GM19467 (cell line): ENCODE results near the gene SELENON.

ENCODE experiments used
- ATAC-seq: cut with Tn5 transposase; IDR thresholded peaks from one replicate; pipeline ENCODE4 v1.9.1; 2021; ENCODE audit warnings: mild to moderate bottlenecking, moderate library complexity; ENCODE audit not compliant: unreplicated experiment

The SELENON gene

DNA sequence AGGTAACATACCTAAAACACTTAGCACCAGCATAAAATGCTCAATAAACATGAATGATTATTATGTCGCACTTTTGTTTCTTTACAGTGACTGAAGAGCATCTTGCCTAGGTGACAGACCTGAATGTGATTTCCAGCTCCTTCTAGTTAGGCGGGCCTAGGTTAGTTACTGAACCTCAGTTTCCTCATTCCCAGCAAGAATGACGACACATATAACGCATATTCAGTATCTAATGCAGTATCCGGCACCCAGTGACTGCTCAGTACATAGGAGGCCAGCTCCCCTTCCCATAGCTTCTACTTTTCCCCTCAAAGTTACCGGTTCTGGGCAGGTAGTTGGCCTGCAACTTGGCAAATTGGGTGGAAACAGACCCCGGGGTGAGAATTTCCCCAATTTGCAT, 58.5 kb downstream of the SELENON start:
- ATAC-seq = no peak

DNA sequence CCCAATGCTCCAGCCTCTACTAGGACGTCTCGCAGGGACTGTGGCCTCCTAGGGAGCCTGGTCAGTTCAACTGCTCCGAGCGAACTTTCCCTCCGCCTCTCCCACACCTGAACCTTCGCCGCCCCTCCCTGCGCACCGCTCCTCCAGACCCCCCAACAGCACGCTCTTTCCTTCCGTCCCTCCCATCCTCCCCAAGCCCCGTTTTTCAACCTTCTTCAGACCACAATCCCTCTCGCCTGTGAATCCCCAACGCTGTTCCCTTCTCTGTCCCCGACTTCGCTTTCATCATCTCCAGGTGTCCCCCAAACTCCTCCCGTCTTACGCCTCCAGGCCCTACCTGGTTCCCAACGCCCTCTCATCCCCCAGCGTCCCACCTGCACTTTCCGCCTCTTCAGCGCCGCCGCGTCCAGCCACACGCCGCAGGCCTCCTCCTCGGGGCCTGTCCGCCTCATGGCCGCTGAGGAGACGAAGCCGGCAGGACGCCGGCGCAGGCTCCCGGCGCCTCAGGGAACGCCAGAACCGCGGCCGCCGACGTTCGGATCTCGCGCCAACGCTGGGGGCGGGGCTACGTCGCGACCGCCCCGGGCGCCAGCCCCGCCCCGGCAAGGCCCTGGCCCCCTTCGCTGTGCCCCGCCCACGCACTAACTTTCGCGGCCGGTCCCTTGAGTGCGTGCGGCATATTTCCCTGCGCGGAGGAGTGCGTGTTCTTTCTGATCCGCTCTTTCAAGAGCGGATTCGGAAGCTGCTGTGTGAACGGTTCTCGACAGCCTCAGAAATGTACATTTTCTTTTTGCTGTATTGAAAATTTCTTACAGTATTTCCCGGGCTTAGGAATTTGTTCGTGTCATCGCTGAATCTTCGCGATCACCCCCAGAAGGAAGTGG, 59.2 kb downstream of the SELENON start, which contains the start of gene AUNIP:
Gene AUNIP (minus strand): TSS at position 552 of the 884 bp plus-strand sequence. CDS start 100 bp downstream, at position 452.
- ATAC-seq = peak; percentile 83

DNA sequence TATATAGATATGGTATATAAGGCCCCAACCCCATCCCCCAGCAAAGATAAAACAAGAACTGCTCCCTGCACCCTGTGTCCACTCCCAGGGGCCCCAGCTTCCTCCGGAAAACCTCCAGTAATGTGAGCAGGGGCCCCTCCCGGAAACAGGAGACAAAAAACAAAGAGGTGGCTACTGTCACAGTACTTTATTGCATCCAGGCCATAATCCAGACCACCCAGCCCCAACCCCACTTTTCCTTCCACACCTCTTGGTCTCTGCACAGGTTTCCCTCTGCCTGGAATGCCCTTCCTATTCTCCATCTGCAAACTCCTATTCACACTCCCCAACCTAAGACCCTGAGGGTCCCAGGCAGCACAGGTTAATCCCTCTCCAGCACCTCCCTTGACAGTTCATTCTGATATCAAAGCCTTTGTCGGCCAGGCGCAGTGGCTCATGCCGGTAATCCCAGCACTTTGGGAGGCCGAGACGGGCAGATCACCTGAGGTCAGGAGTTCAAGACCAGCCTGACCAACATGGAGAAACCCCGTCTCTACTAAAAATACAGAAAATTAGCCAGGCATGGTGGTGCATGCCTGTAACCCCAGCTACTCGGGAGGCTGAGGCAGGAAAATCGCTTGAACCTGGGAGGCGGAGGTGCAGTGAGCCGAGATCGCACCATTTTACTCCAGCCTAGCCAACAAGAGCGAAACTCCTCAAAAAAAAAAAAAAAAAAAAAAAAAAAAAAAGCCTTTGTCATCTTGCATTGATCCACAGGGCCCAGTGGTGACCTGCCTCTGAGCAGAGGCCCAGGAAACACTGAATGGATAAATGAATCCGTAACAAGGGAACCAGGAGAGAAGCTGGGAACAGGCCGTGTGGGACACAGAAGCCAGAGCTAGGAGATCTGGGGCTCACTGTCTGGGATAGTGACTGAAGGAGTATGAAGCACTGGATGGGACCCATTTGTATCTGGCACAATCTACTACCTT, 61.6 kb downstream of the SELENON start:
- ATAC-seq = no peak

DNA sequence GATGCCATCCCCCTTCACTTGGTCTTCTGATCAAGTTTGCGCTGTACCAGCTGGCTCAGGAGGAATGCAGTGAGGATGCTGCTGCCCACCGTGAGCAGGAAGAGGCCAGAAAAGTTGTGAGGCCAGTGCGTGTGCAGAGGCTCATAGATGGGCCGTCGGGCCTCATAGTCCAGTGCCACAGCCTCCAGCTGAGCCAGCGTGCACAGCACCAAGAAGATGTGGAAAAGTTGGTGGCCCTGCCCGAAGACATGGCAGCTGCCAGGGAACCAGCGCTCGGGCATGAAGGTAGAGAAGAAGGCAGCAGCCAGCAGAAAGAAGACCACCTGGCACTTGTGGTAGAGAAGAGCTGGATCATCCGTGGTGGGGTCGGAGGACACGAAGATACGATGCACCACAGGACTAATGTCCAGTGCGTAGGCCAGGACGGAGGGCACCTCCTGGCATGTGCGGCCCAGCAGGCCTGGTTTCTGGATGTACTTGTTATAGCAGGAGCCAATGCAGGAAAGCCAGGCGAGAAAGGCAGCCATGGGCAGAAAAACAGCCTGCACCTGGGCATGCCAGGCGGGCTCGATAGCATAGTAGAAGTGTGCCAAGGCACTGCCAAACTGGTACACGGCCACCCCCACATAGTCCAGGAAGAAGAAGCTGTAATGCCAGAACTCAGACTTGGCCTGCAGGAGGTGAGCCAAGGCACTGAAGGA, 62.9 kb downstream of the SELENON start:
- no peak for ATAC-seq

DNA sequence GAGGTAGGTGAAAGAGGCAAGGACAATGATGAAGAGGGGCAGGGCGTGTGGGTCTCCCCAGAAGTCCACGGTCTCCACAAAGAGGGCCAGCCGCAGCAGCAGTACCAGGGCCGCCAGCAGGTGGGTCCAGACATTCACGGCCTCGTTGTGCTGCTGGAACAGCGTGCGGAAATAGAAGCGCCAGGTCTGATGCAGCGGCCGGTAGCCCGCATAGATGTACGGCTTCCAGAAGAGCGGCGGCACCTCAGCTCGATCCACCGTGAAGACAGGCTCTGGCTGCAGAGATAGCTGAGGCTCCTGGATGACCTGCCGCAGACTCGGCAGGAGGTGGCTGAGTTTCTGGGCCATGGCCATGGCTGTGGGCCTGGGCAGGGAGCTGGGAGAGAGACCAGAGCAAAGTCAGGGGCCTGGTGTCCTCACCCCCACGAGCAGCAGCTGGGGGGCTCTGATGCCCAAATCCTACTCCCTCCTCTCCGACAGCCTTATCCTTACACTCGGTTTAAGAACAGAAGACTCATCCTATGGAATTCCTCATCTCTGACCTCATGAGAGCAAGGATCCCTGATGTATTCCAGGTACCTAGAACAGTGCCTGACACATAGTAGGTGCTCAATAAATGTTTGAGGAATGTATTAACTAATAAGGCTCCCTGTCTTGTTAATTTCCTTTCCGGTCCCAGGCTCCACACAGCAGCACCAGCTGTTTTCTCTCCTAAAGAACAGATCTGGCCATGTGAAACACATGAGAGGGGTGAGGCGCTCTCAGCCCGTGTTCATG, 63.7 kb downstream of the SELENON start:
- no peak for ATAC-seq

DNA sequence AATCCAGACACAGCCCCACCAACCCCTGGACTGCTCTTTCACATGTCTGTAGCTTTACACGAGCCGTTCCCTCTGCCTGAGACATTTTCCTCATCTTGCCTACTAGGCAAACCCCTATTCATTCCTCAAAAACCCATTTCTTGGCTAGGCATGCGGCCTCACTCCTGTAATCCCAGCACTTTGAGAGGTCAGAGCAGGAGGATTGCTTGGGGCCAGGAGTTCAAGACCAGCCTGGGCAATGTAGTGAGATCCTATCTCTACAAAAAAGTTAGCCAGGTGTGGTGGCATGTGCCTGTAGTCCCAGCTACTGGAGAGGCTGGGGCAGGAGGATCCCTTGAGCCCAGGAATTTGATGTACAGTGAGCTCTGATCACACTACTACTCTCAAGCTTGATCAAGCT, 64.4 kb downstream of the SELENON start:
- ATAC-seq = no peak

DNA sequence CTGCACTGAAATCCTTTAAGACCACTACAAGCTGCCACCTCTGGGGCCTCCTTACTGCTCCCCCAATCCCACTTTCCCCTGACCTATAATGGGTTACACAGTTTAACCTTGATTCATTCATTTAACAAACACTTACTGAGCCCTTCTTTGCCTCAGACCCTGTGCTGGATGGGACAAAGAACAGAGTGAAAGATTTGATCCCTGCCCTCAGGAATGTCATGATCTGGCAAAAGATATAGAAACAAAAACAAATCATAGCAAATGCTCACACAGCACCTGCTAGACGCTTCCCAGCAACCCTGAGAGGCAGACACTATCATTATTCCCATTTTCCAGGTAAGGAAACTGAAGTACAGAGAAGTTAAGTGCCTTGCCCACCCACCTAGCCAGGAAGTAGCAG, 66.3 kb downstream of the SELENON start:
- no peak for ATAC-seq

DNA sequence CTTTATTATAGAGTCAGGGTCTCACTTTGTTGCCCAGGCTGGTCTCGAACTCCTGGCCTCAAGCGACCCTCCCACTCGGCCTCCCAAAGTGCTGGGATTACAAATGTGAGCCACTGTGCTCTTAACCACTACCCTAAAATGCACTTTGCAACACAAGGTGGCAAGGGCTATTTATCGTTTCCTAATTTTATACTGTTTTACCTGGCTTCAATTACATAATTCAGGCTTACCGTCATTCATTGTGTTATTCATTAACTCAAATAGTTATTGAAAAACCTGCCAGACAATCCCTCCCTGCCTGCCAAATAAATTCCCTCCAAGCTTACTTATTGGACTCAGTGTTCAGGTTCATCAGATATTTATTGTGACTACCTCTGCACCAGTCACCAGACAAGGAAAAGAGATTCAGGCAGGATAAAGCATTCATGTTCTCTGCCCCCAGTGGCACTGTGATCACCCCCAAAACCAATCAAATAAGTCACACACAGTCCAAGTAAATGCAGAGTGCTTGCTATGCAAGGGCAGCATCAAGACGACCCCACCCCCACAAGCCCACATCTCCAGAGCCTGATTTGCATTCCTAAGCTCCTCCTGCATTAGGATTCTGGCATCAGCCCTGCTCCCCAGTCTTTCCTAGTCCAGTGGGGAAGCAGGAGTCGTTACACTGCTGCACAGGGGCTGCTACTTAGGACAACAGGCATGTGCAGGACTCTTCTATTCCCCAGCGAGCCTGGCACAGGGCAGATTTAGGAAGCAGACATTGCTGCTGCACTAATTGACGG, 67.4 kb downstream of the SELENON start:
- no peak for ATAC-seq
